HT-29 (cell line): Measurements from ENCODE around the gene TIMM29. TPM values are rescaled to one million over a fixed set of nuclear protein-coding genes. Genes with fewer than 3 reads are reported as not detected.
A peak's percentile ranks its signal among the peaks of the same experiment; 100 is the strongest.
"Not testable (repeated sequence)": the region's sequence is repeated elsewhere in the genome, so short reads cannot be mapped to it uniquely, and the experiment has no call there.

Experiments
- DNase-seq: peaks from one replicate; pipeline ENCODE4 v3.0.0-alpha.2; 2015; ENCODE audit warnings: low spot score
- total RNA-seq: library from RNA; depleted of rRNA; stranded (reverse); fragments of >200 nt; shearing (Covaris generic); gene quantifications from 2 replicates; pipeline ENCODE4 v1.2.3, GENCODE V29; 2014

Gene TIMM29
- total RNA-seq, 1 experiment from 2014 or later: 37.6 TPM

- no peak for DNase-seq
Measured at GRCh38 chr19:10912619-10913018, 16.0 kb upstream of the TIMM29 start.

GRCh38 chr19:10913716-10914340, 14.8 kb upstream of the TIMM29 start:
- no peak for DNase-seq

GRCh38 chr19:10915130-10916091, 13.2 kb upstream of the TIMM29 start:
- DNase-seq: no peak

- no peak for DNase-seq
Measured at GRCh38 chr19:10916602-10917001, 12.0 kb upstream of the TIMM29 start.

GRCh38 chr19:10918359-10918758, 10.3 kb upstream of the TIMM29 start:
- no peak for DNase-seq

- DNase-seq: no peak
Measured at GRCh38 chr19:10919352-10920287, 9.0 kb upstream of the TIMM29 start.

- DNase-seq: no peak
Measured at GRCh38 chr19:10920288-10920655, 8.3 kb upstream of the TIMM29 start.

GRCh38 chr19:10920781-10921180, 7.8 kb upstream of the TIMM29 start:
- DNase-seq: no peak

GRCh38 chr19:10921199-10921909, 7.3 kb upstream of the TIMM29 start:
- no peak for DNase-seq

GRCh38 chr19:10921910-10922637, 6.5 kb upstream of the TIMM29 start:
- DNase-seq: no peak

GRCh38 chr19:10922638-10923014, 6.0 kb upstream of the TIMM29 start:
- DNase-seq: no peak

- no peak for DNase-seq
Measured at GRCh38 chr19:10923260-10924112, 5.1 kb upstream of the TIMM29 start.

- DNase-seq: no peak
Measured at GRCh38 chr19:10924597-10924996, 4.0 kb upstream of the TIMM29 start.

- no peak for DNase-seq
Measured at GRCh38 chr19:10927730-10928562, 665 bp upstream of the TIMM29 start.

GRCh38 chr19:10929402-10929794, 787 bp downstream of the TIMM29 start:
- no peak for DNase-seq

- DNase-seq: no peak
Measured at GRCh38 chr19:10935371-10936059, 6.9 kb downstream of the TIMM29 start.

GRCh38 chr19:10936661-10937084, 8.1 kb downstream of the TIMM29 start:
- peak; percentile 71 for DNase-seq

GRCh38 chr19:10941649-10942048, 13.0 kb downstream of the TIMM29 start:
- not testable (repeated sequence) for DNase-seq
